Activated gamma-delta T cell (primary cell): ENCODE data around the gene TRAPPC6A.

Experiments
- DNase-seq: peaks from one replicate; lab custom pipeline; 2025; lab: John Stamatoyannopoulos, UW

The TRAPPC6A gene

GRCh38 chr19:45186509-45187334, 8.7 kb upstream of the TRAPPC6A start:
- DNase-seq = no peak

DNA sequence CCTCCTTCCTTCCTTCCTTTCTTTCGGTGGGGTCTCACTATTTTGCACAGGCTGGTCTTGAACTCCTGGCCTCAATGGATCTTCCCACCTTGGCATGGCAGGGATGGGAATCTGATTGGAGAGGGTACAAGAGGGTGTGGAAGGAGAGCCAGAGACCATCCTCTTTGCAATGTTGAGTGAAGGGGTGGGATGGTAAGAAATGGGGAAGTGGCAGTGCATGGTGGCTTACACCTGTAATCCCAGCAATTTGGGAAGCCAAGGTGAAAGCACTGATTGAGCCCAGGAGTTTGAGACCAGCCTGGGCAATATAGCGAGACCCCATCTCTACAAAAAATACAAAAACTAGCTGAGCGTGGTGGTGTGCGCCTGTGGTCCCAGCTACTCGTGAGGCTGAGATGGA, 6.1 kb upstream of the TRAPPC6A start:
- DNase-seq = no peak

- DNase-seq = no peak
These were observed 4.7 kb upstream of the TRAPPC6A start for GRCh38 chr19:45182758-45183157.

DNA sequence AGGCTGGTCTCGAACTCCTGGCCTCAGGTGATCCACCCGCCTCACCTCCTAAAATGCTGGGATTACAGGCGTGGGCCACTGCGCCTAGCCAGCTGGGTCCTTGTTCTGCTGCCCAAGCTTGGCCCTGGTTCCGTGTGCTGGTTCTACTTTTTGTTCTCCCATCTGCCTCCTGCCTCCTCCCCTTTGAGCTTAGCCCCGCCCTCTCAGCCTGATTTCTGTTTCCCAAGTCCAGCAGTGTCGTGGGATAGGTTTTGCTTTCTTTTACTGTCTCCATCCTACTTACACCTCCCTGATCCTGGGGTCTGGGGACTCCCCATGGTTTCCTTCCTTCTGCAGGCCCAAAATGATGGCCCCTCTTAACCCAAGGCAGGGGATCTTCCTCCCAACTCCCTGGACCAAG, 2.9 kb upstream of the TRAPPC6A start:
- no peak for DNase-seq

GRCh38 chr19:45179892-45180370, 1.9 kb upstream of the TRAPPC6A start:
- no peak for DNase-seq

DNA sequence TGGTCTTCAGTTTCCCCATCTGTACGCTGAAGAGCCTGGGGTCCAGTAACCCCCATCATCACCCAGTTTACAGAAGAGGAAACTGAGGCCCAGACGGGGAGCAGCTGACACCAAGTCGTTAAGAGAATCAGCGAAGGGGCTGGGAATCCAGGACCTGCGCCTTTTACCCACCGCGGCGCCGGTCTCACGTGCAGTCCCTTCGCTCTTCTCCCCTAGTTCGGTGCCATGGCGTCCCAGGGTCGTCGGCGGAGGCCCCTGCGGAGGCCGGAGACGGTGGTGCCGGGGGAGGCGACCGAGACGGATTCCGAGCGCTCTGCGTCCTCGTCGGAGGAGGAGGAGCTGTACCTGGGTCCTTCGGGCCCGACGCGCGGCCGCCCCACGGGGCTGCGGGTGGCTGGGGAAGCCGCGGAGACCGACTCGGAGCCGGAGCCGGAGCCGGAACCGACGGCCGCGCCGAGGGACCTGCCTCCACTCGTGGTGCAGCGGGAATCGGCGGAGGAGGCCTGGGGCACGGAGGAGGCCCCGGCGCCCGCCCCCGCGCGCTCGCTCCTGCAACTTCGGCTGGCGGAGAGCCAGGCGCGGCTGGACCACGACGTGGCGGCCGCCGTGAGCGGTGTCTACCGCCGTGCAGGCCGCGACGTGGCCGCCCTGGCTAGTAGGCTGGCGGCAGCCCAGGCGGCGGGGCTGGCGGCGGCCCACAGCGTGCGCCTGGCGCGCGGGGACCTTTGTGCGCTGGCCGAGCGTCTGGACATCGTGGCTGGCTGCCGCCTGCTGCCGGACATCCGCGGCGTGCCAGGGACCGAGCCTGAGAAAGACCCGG, 1.2 kb upstream of the TRAPPC6A start:
- DNase-seq = peak; percentile 37

DNA sequence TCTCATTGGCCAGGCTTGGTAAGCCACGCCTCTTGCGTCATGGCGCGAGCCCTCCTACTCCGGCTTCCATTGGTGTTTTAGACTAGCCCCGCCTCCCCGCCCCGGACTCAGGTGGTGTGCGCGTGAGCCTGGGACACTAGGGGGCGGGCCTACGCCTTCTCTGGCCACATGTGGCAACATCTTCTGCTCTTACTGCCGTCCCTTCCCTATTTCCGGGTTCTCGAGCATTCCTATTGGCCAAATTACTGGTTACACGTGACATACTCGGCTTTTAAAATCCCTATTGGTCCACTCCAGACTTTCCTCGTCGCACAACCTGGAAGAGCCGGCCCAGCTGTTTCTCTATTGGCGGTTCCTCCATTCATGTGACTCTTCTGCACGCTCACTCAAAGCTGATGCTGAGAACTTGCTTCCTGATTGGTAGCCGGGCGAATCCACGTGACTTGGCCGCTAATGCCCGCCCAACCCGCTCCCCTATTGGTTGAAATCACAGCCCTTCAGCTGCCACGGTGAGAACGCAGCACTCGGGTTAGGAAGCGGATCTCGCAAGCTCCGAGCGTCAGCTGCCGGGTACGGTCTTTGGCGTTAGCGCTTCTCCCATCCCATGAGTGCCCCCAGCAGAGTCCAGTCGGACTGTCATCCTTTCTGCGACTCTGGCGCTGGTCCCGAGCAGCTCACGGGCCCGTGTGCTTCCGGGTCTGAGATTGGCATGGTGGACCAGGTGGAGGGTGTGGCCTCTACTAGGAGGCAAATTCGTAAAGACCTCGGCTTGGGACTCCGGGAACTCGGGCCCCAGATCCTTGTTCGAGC, 430 bp upstream of the TRAPPC6A start, which contains the start of gene BLOC1S3:
Gene BLOC1S3 (plus strand): TSS at position 523 of the 810 bp plus-strand sequence. CDS start 513 bp downstream, outside the sequence.
- DNase-seq = peak; percentile 97

- DNase-seq = no peak
These were observed 2.3 kb downstream of the TRAPPC6A start for GRCh38 chr19:45175515-45176345.

DNA sequence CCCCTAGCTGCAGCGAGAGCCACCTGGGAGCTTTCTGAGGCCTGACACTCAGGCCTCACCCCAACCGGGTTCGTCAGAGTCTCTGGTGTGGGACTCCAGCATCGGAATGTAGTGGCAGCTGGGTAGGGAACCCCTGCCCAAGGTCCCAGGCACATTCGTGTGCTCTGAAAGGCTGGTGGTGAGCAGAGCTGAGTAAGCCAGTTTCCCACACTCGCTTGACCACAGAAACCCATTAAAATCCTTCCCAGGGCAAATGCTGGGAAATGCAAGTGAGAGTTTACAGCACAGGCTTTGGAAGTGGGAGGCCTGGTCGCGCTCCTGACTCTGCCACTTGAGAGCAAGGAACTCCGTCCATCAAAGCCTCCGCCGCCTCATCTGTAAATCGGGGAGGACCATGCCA, 4.2 kb downstream of the TRAPPC6A start:
- DNase-seq = no peak

- DNase-seq = no peak
These were observed 5.3 kb downstream of the TRAPPC6A start for GRCh38 chr19:45172611-45173208.

DNA sequence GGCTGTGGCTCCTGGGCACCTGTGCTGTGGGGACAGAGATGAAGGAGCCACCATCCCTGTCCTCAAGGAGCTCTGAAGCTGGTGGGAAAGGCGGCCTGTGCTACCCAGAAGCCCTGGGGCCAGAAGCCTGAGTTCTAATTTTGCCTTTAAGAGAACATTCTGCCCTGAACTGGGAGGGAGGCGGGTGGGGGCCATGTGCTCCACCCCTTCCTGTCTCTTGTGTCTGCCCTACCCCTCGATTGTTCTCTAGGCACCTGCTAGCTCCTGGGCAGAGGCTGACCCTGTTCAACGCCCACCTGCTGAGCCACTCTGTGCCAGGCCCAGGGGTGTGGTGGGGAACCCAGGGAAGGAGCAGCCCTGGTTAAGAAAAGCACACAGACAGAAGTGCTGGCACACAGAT, 5.9 kb downstream of the TRAPPC6A start:
- DNase-seq = no peak

DNA sequence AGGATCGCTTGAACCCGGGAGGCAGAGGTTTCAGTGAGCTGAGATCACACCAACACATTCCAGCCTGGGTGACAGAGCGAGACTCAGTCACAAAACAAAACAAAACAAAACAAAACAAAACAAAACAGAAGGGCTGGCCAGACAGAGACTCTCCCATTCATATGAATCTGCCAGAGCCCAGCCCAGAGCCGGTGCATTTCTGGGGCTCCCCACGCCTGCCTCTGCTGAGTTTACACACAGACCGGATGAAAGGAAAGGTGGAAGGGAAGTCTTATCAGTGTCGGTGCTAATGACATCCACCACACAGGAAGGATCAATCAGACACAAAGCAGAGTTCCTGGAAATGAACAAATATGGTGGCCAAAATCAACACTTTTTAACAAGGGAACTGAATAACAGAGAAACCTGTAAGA, 6.8 kb downstream of the TRAPPC6A start:
- no peak for DNase-seq

GRCh38 chr19:45170146-45171106, 7.6 kb downstream of the TRAPPC6A start:
- DNase-seq = no peak

DNA sequence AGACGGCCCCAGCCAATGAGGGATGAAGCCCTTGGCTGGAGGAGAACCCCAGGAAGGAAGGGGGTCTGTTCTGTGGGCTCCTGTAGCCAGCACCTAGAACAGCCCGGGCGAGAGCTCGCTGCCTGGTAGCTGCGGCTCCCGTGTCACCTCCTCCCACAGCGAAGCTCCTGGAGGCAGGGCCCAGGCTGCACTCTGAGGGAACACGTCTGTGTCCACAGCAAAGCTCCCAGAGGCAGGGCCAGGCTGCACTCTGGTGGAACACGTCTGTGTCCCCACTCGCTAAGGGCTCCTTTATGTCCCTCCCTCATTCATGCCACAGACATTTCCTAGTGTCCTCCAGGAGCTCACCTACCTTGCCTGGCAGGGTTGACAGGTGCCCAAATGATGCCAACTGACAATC, 8.4 kb downstream of the TRAPPC6A start:
- DNase-seq = no peak

DNA sequence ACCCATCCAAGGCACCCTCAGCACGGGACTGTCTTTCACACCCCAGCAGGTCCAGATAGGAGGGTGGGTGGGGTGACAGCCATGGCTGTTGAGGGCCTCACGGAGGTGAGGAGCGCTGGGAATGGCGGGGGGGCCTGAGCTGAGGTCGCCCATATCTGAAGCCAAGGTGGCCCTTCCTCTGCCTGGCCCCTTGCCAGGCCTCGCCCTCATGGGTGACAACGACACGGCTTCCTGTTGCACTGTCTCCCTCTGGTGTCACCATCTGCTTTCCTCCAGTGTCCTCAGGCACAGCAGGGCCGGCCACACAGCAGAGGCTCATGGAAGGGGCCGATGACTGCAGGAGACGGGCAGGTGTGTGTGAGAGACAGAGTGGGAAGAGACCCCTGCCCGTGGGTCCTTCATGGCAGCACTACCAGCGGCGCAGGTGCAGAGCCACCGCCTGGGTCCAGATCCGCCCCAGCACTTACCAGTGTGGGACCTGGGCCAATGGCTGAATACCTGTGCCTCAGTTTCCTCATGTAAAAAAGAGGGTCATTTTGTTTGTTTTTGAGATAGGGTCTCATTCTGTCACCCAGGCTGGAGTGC, 9.2 kb downstream of the TRAPPC6A start:
- DNase-seq = no peak

- DNase-seq = no peak
These were observed 11.2 kb downstream of the TRAPPC6A start for GRCh38 chr19:45166723-45167252.

- DNase-seq = no peak
These were observed 13.3 kb downstream of the TRAPPC6A start for GRCh38 chr19:45164577-45165335.
